Spleen (tissue), 7 donors: ENCODE data around the gene CEBPZ.
"Not testable (repeated sequence)": the region's sequence is repeated elsewhere in the genome, so short reads cannot be mapped to it uniquely, and the experiment has no call there.

Experiments used
- CTCF ChIP-seq, 11 experiments: fragments of 200-600 bp in 7 of 11; fragments of 450-650 bp in 4 of 11; sonication (generic) in 4 of 11; IDR thresholded peaks in 8 of 11; conservative IDR thresholded peaks in 3 of 11; 1 replicate in 7 of 11; 2 replicates in 4 of 11; pipeline versions ENCODE4 v1.4.0 to v1.8.0; 2016 to 2021; ENCODE audit warnings: antibody characterized with exemption in 11 of 11, inconsistent platforms in 4 of 11, mild to moderate bottlenecking in 1 of 11
- POLR2A ChIP-seq, 3 donors: fragments of 450-650 bp; IDR thresholded peaks; one replicate each; pipeline ENCODE4 v1.5.1; 2017; ENCODE audit warnings: antibody characterized with exemption in 3 of 3, mild to moderate bottlenecking in 1 of 3
- donor health status: DM: no; HTN: no; CAD: no; lungs with moderate emphysema.
- donor health status: DM: no; HTN: no; CAD: no.
- donor health status: DM: no; HTN: no; CAD: no.

GRCh38 chr2:37195862-37196319 lies 35.5 kb downstream of the CEBPZ start:
- TF ChIP-seq CTCF (IDR thresholded peaks at IDR 0.05 in 8 of 11, conservative IDR thresholded peaks at IDR 0.05 in 3 of 11); POLR2A (IDR thresholded peaks at IDR 0.05): not testable (repeated sequence)
